Measurements from ENCODE around the gene GHRHR. TPM values are rescaled to one million over a fixed set of nuclear protein-coding genes. Genes with fewer than 3 reads are reported as not detected.

Gene GHRHR
- total and polyA plus RNA-seq, 4 experiments from 2014 or later: not detected

GRCh38 chr7:30977896-30978564, 14.3 kb downstream of the GHRHR start:
- CTCF ChIA-PET (ENCODE audit: partially characterized antibody): interaction anchor here (1.1 kb wide), 3 partner anchors 8 to 39 kb away, joined by 3 to 4 read pairs (median 4); no protein-coding TSS in a partner anchor
- peaks cover 17 to 21% of the 10 kb centered on the region in 2 donors for H3K27me3 Mint-ChIP-seq

DNA sequence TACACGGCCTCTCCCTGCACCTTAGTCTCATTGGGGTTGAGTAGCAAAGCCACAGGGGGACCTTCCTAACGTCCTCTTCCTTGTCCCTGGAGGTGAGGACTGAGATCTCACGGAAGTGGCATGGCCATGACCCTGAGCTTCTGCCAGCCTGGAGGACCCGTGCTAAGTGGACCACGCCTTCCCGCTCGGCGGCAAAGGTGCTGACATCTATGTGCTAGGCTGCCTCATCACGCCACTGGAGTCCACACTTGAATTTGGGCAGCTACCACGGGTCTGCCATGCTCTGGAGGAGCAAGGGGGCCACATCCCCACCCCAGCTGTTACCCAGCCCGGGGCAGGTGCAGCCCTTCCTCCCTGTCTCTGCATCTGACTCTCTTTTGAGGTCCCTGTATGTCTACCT, 15.3 kb downstream of the GHRHR start:
- Histone ChIP-seq H3K36me3 (ENCODE audit: insufficient read depth, low read length) (no peaks in the 10 kb centered on the region), H3K4me1 (ENCODE audit: insufficient read depth, low read length) (no peaks in the 10 kb centered on the region), H3K27ac (ENCODE audit: low read depth, low read length) (no peak overlapping the region), H3K27me3 (ENCODE audit: insufficient read depth, low read length) (no peaks in the 10 kb centered on the region), H3K4me3 (ENCODE audit: low read length in 2 of 2) (no peak overlapping the region), H3K9me3 (ENCODE audit: control insufficient read depth in 1 of 2, low read length in 2 of 2) (no peaks in the 10 kb centered on the region)
- DNase-seq: no peak
- POLR2A ChIA-PET (ENCODE audit: partially characterized antibody): no interaction called here
- CTCF ChIA-PET (ENCODE audit: partially characterized antibody): interaction anchor here (1.1 kb wide), 2 partner anchors 10 to 40 kb away, joined by 3 to 4 read pairs; no protein-coding TSS in a partner anchor
- intact Hi-C loops (cut with micrococcal nuclease): no loop called here
- H3K9me3 Mint-ChIP-seq: peaks cover 0 to 1% (median 0%) of the 10 kb centered on the region in 8 donors
- H3K27ac Mint-ChIP-seq: no peak overlapping the region
- no peaks in the 10 kb centered on the region for H3K36me3 Mint-ChIP-seq
- H3K4me3 Mint-ChIP-seq: no peak overlapping the region
- H3K4me1 Mint-ChIP-seq: peaks cover 4 to 12% (median 8%) of the 10 kb centered on the region in 4 donors
- H3K27me3 Mint-ChIP-seq: peaks cover 20% of the 10 kb centered on the region in 2 donors

More at GRCh38 chr7:30977896-30978564, 14.3 kb downstream of the GHRHR start:
- peaks cover 0 to 2% (median 2%) of the 10 kb centered on the region in 4 donors for H3K4me1 Mint-ChIP-seq
- Histone ChIP-seq H3K9me3 (ENCODE audit: control insufficient read depth in 1 of 2, low read length in 2 of 2) (no peaks in the 10 kb centered on the region), H3K27ac (ENCODE audit: low read depth, low read length) (no peak overlapping the region), H3K4me1 (ENCODE audit: insufficient read depth, low read length) (no peaks in the 10 kb centered on the region), H3K27me3 (ENCODE audit: insufficient read depth, low read length) (no peaks in the 10 kb centered on the region), H3K36me3 (ENCODE audit: insufficient read depth, low read length) (no peaks in the 10 kb centered on the region), H3K4me3 (ENCODE audit: low read length in 2 of 2) (no peak overlapping the region)
- no peaks in the 10 kb centered on the region for H3K36me3 Mint-ChIP-seq
- no peak overlapping the region for H3K4me3 Mint-ChIP-seq
- POLR2A ChIA-PET (ENCODE audit: partially characterized antibody): no interaction called here
- intact Hi-C loops (cut with micrococcal nuclease): no loop called here
- DNase-seq: no peak
- no peak overlapping the region for H3K27ac Mint-ChIP-seq
- H3K9me3 Mint-ChIP-seq: peaks cover 0 to 1% (median 0%) of the 10 kb centered on the region in 8 donors

DNA sequence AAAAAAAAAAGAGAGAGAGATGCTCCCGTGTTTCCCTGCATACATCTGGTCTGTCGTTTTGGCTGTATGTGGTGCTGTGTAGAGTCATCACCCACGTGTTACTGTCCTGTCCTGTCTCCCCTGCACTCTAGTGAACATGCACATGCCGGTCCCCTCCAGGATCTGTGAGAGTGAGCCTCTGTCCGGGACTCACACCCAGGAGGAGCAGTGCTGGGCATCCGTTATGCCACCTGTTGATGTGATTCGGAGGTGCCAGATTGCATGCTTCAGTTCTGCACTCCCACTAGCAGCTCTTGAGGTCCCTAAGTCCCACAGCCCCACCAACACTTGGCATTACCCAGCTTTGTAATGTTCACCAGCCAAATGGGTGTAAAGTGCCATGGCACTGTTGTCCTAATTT, 16.4 kb downstream of the GHRHR start:
- no peaks in the 10 kb centered on the region for H3K36me3 Mint-ChIP-seq
- intact Hi-C loops (cut with micrococcal nuclease): no loop called here
- peaks cover 20 to 23% of the 10 kb centered on the region in 2 donors for H3K27me3 Mint-ChIP-seq

DNA sequence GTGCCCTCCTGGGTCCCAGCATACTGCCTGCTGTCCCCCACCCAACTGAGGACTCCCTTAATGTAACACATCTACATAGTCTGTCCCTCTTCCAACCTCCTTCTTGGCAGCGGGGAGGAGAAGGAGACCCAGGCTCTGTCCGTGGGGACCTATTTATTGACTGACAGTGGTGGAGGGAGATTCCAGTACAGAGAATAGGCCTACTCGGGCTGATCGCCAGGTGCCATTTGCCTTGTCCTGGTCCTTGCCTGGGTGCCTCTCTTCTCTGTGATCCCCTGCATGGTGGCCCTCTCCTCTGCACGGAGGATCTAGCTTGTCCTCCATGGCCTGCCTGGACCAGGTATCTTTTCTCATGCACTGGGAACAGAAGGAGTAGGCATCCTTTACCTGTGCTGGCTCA, 17.0 kb downstream of the GHRHR start:
- no peaks in the 10 kb centered on the region for H3K27me3 ChIP-seq (ENCODE audit: insufficient read depth, low read length)
- ChIA-PET POLR2A (ENCODE audit: partially characterized antibody) (no interaction called here), CTCF (ENCODE audit: partially characterized antibody) (interaction anchor here (3.1 to 7.4 kb wide), 3 partner anchors 9 to 140 kb away, joined by 14 to 136 read pairs (median 83); no protein-coding TSS in a partner anchor)
- Mint-ChIP-seq H3K27ac (no peak overlapping the region), H3K4me1 (peaks cover 4 to 27% (median 8%) of the 10 kb centered on the region in 4 donors), H3K36me3 (no peaks in the 10 kb centered on the region), H3K9me3 (peaks cover 0 to 1% (median 0%) of the 10 kb centered on the region in 8 donors), H3K27me3 (peaks cover 22 to 26% of the 10 kb centered on the region in 2 donors), H3K4me3 (no peak overlapping the region)
- H3K36me3 ChIP-seq (ENCODE audit: insufficient read depth, low read length): no peaks in the 10 kb centered on the region
- no peak overlapping the region for H3K27ac ChIP-seq (ENCODE audit: low read depth, low read length)
- intact Hi-C loops (cut with micrococcal nuclease): no loop called here
- DNase-seq: no peak
- no peak overlapping the region for H3K4me3 ChIP-seq (ENCODE audit: low read length in 2 of 2)
- H3K9me3 ChIP-seq (ENCODE audit: control insufficient read depth in 1 of 2, low read length in 2 of 2): no peaks in the 10 kb centered on the region
- H3K4me1 ChIP-seq (ENCODE audit: insufficient read depth, low read length): no peaks in the 10 kb centered on the region

More for the DNA sequence above, 16.4 kb downstream of the GHRHR start:
- peaks cover 0 to 1% (median 0%) of the 10 kb centered on the region in 8 donors for H3K9me3 Mint-ChIP-seq
- peaks cover 4 to 21% (median 7%) of the 10 kb centered on the region in 4 donors for H3K4me1 Mint-ChIP-seq
- H3K27ac Mint-ChIP-seq: no peak overlapping the region
- no peak overlapping the region for H3K4me3 Mint-ChIP-seq
- Histone ChIP-seq H3K9me3 (ENCODE audit: control insufficient read depth in 1 of 2, low read length in 2 of 2) (no peaks in the 10 kb centered on the region), H3K27me3 (ENCODE audit: insufficient read depth, low read length) (no peaks in the 10 kb centered on the region), H3K4me1 (ENCODE audit: insufficient read depth, low read length) (no peaks in the 10 kb centered on the region), H3K36me3 (ENCODE audit: insufficient read depth, low read length) (no peaks in the 10 kb centered on the region), H3K4me3 (ENCODE audit: low read length in 2 of 2) (no peak overlapping the region), H3K27ac (ENCODE audit: low read depth, low read length) (no peak overlapping the region)
- CTCF ChIA-PET (ENCODE audit: partially characterized antibody): interaction anchor here (3.1 to 7.4 kb wide), 3 partner anchors 9 to 141 kb away, joined by 14 to 136 read pairs (median 83); no protein-coding TSS in a partner anchor
- POLR2A ChIA-PET (ENCODE audit: partially characterized antibody): no interaction called here
- DNase-seq: no peak

DNA sequence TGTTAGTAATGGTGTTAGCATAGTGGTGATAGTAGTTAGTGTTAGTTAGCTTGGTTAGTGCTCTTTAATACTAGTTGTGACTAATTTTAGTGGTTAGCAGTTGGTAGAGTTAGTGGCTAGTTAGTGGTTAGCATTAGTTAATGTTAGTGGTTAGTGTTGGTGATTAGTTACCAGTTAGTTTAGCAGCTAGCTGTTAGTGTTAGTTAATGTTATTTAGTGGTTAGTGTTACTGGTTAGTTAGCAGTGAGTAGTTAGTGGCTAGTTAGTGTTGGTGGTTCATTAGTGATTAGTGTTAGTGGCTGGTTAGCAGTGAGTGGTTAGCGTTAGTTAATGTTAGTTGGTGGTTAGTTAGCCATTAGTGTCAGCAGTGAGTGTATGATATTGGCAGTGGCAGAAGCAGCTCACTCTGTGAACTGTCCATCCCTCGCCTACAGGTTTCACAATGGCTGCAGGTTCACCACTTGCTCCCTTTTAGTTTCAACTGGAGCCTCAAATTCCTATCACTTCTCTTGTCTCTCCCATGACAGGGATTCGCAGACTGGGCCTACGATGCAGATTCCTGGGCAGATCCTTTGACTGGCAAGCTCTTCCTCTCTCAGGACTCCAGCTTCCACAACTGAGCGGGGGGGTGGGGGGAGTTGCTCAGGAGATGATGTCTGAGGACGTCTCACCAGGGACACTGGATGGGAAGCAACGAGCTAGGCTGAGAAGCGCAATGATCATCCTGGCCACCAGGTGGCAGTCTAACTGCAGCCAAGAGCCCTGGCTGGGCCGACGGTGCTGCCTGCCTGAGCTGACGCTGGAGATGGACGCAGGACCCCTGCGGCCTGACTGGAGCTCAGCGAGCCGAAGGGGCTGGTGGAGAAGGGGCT, 19.5 kb downstream of the GHRHR start:
- H3K27me3 ChIP-seq (ENCODE audit: insufficient read depth, low read length): no peaks in the 10 kb centered on the region
- no peaks in the 10 kb centered on the region for H3K36me3 ChIP-seq (ENCODE audit: insufficient read depth, low read length)
- DNase-seq: peak; percentile 40 to 66 (median 56)
- Mint-ChIP-seq H3K36me3 (no peaks in the 10 kb centered on the region), H3K4me1 (peaks cover 9 to 38% (median 12%) of the 10 kb centered on the region in 4 donors), H3K4me3 (peak overlapping the region in 5 of 8 donors; percentile 20 to 67 (median 54)), H3K27me3 (peaks cover 23 to 25% of the 10 kb centered on the region in 2 donors), H3K9me3 (peaks cover 0 to 1% (median 0%) of the 10 kb centered on the region in 8 donors), H3K27ac (peak overlapping the region in 2 of 7 donors; percentile 21 to 26)
- no peak overlapping the region for H3K4me3 ChIP-seq (ENCODE audit: low read length in 2 of 2)
- CTCF ChIA-PET (ENCODE audit: partially characterized antibody): interaction anchor here (0.7 to 7.4 kb wide), 31 partner anchors 8 to 256 kb away, joined by 3 to 136 read pairs (median 4); partner anchors contain the start of gene GHRHR
- no peaks in the 10 kb centered on the region for H3K9me3 ChIP-seq (ENCODE audit: control insufficient read depth in 1 of 2, low read length in 2 of 2)
- H3K27ac ChIP-seq (ENCODE audit: low read depth, low read length): no peak overlapping the region
- H3K4me1 ChIP-seq (ENCODE audit: insufficient read depth, low read length): peaks cover 4% of the 10 kb centered on the region
- POLR2A ChIA-PET (ENCODE audit: partially characterized antibody): interaction anchor here (1.1 kb wide), 1 partner anchor 139 kb away, joined by 6 read pairs; no protein-coding TSS in a partner anchor
- intact Hi-C loops (cut with micrococcal nuclease): loop anchor here (2.0 kb wide), 1 partner anchor 182 kb away; no protein-coding TSS in a partner anchor

DNA sequence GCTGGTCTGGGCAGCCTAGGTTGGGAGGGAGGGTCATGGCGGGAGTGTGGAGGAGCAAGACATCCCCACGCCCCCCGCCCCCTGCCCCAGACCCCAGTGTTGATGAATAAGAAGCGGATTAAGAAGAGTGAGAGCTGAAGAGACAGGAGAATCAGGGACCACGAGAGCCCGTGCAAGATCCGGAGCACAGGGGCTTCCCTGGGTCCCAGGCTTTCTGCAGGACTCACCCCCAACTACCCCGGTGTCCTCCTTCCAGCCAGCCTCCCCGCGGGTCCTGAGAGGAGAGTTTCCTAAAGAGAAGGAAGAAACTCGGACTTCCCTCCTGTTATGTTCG, 20.1 kb downstream of the GHRHR start:
- peak overlapping the region in 1 of 7 donors; percentile 21 for H3K27ac Mint-ChIP-seq
- Histone ChIP-seq H3K9me3 (ENCODE audit: control insufficient read depth in 1 of 2, low read length in 2 of 2) (no peaks in the 10 kb centered on the region), H3K27me3 (ENCODE audit: insufficient read depth, low read length) (no peaks in the 10 kb centered on the region), H3K27ac (ENCODE audit: low read depth, low read length) (no peak overlapping the region), H3K4me3 (ENCODE audit: low read length in 2 of 2) (no peak overlapping the region), H3K4me1 (ENCODE audit: insufficient read depth, low read length) (peaks cover 4% of the 10 kb centered on the region), H3K36me3 (ENCODE audit: insufficient read depth, low read length) (no peaks in the 10 kb centered on the region)
- intact Hi-C loops (cut with micrococcal nuclease): loop anchor here (2.0 kb wide), 1 partner anchor 183 kb away; no protein-coding TSS in a partner anchor
- ChIA-PET POLR2A (ENCODE audit: partially characterized antibody) (interaction anchor here (1.1 kb wide), 1 partner anchor 139 kb away, joined by 6 read pairs; no protein-coding TSS in a partner anchor), CTCF (ENCODE audit: partially characterized antibody) (interaction anchor here (0.7 to 7.4 kb wide), 29 partner anchors 10 to 257 kb away, joined by 3 to 136 read pairs (median 4); partner anchors contain the start of gene GHRHR)
- peaks cover 0 to 1% (median 0%) of the 10 kb centered on the region in 8 donors for H3K9me3 Mint-ChIP-seq
- no peak for DNase-seq
- H3K27me3 Mint-ChIP-seq: peaks cover 20 to 25% of the 10 kb centered on the region in 2 donors
- peaks cover 9 to 38% (median 13%) of the 10 kb centered on the region in 4 donors for H3K4me1 Mint-ChIP-seq
- peak overlapping the region in 7 of 8 donors; percentile 17 to 67 (median 52) for H3K4me3 Mint-ChIP-seq
- no peaks in the 10 kb centered on the region for H3K36me3 Mint-ChIP-seq
